Measurements from ENCODE around the gene CTNNA3. TPM values are rescaled to one million over a fixed set of nuclear protein-coding genes. Genes with fewer than 3 reads are reported as not detected.

The CTNNA3 gene
- total RNA-seq, 2 donors from 2014 or later, result 3.2 to 7.2 TPM

DNA sequence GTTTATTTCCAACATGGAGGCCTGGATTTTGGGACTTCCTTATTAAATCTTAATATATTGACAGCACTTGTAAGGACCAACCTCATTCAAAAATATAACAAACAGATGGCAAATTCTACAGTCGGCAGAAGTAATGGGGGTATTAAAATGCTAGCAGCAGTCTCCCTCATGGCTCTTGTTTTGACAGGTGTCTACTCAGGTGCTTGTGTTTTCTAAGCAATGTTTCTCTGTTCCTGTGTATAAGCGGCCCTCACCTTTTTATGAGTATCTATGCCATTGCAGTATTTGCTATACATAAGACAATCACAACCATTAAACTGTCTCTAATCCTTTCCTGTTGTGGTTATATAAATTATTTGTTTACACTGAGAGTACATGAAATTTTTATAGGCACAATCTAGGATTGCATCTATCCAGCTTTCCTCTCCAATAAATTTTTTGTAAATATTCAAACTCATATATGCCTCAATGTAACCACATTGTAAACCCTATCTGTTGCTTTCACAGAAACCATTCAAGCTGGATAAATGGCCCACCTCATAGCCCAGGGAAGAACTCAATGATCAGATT lies 835.5 kb downstream of the CTNNA3 start:
- Histone ChIP-seq H3K4me3 (ENCODE audit: low read length) (no peak overlapping the region), H3K27me3 (ENCODE audit: control insufficient read depth, insufficient read depth, low read length, poor library complexity, severe bottlenecking) (no peaks in the 10 kb centered on the region), H3K27ac (ENCODE audit: low read depth, low read length) (no peak overlapping the region), H3K9ac (ENCODE audit: extremely low read depth, low read length, poor library complexity, severe bottlenecking) (no peak overlapping the region), H3K9me3 (ENCODE audit: control insufficient read depth, low read length) (no peaks in the 10 kb centered on the region), H3K36me3 (ENCODE audit: control insufficient read depth, insufficient read depth, low read length) (no peaks in the 10 kb centered on the region), H3K4me1 (ENCODE audit: control insufficient read depth, insufficient read depth, low read length) (no peaks in the 10 kb centered on the region)
- TF ChIP-seq, protein P1, sequence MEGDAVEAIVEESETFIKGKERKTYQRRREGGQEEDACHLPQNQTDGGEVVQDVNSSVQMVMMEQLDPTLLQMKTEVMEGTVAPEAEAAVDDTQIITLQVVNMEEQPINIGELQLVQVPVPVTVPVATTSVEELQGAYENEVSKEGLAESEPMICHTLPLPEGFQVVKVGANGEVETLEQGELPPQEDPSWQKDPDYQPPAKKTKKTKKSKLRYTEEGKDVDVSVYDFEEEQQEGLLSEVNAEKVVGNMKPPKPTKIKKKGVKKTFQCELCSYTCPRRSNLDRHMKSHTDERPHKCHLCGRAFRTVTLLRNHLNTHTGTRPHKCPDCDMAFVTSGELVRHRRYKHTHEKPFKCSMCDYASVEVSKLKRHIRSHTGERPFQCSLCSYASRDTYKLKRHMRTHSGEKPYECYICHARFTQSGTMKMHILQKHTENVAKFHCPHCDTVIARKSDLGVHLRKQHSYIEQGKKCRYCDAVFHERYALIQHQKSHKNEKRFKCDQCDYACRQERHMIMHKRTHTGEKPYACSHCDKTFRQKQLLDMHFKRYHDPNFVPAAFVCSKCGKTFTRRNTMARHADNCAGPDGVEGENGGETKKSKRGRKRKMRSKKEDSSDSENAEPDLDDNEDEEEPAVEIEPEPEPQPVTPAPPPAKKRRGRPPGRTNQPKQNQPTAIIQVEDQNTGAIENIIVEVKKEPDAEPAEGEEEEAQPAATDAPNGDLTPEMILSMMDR (conservative IDR thresholded peaks at IDR 0.05), result no peak
- WGBS, 2 experiments (ENCODE audit: insufficient coverage in 1 of 2, insufficient read length in 1 of 2), result 50 to 56% methylated on average over 1 to 2 of the region's 2 CpGs
- Mint-ChIP-seq H3K4me1 (peaks cover 4% of the 10 kb centered on the region), H3K27ac (no peak overlapping the region), H3K27me3 (ENCODE audit: insufficient read depth) (no peaks in the 10 kb centered on the region), H3K36me3 (ENCODE audit: low read depth) (no peaks in the 10 kb centered on the region), H3K4me3 (no peak overlapping the region), H3K9me3 (peaks cover 2% of the 10 kb centered on the region)
- no peak for DNase-seq

DNA sequence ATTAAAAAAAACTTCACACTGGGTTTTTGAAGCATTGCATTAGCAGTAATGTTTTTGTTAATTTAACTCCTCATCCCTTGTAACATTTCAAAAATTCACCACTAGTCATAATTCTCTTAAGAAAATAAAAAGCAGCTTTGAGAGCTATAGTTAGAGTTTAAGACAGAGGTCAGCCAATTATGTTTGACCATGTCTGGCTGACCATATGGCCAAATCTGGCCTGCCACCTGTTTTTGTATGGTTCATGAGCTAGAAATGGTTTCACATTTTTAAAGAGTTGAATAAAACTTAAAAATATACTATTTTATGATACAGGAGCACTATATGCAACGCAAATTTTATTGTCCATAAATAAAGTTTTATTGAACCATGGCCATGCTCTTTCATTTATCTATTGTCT lies 843.2 kb downstream of the CTNNA3 start:
- Mint-ChIP-seq H3K27ac (no peak overlapping the region), H3K9me3 (no peaks in the 10 kb centered on the region), H3K27me3 (ENCODE audit: insufficient read depth) (no peaks in the 10 kb centered on the region), H3K4me1 (peaks cover 2% of the 10 kb centered on the region), H3K36me3 (ENCODE audit: low read depth) (no peaks in the 10 kb centered on the region), H3K4me3 (no peak overlapping the region)
- Histone ChIP-seq H3K4me1 (ENCODE audit: control insufficient read depth, insufficient read depth, low read length) (no peaks in the 10 kb centered on the region), H3K27me3 (ENCODE audit: control insufficient read depth, insufficient read depth, low read length, poor library complexity, severe bottlenecking) (no peaks in the 10 kb centered on the region), H3K4me3 (ENCODE audit: low read length) (no peak overlapping the region), H3K9ac (ENCODE audit: extremely low read depth, low read length, poor library complexity, severe bottlenecking) (no peak overlapping the region), H3K36me3 (ENCODE audit: control insufficient read depth, insufficient read depth, low read length) (no peaks in the 10 kb centered on the region), H3K9me3 (ENCODE audit: control insufficient read depth, low read length) (no peaks in the 10 kb centered on the region), H3K27ac (ENCODE audit: low read depth, low read length) (no peak overlapping the region)
- WGBS, 2 experiments (ENCODE audit: insufficient coverage in 1 of 2, insufficient read length in 1 of 2), result 92% methylated on average over 1 of the region's 1 CpG; no CpG with 5 or more reads in 1 of the 2 experiments
- TF ChIP-seq, protein P1 (conservative IDR thresholded peaks at IDR 0.05), result no peak
- DNase-seq, result no peak

DNA sequence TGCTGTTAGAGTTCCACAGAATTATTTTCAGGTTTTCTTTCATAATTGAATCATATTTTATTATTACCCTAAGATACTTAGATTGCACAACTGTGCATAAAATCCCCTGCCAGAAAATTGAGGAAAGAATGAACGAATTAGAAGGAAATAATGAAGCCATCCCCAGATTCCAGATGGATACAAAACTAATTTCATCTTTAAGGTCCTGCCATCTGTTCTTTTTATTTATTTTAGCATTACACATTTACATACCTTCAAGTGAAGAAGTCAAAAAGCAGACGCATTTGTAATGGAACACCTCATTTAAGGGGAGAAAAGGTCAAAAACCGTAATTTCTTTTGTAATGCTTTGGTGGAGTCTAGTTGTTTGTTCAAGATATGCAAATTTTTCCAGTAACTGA lies 847.1 kb downstream of the CTNNA3 start:
- H3K27me3 Mint-ChIP-seq (ENCODE audit: insufficient read depth), result no peaks in the 10 kb centered on the region
- TF ChIP-seq, protein P1 (conservative IDR thresholded peaks at IDR 0.05), result no peak
- no peaks in the 10 kb centered on the region for H3K36me3 ChIP-seq (ENCODE audit: control insufficient read depth, insufficient read depth, low read length)
- no peaks in the 10 kb centered on the region for H3K27me3 ChIP-seq (ENCODE audit: control insufficient read depth, insufficient read depth, low read length, poor library complexity, severe bottlenecking)
- no peaks in the 10 kb centered on the region for H3K9me3 ChIP-seq (ENCODE audit: control insufficient read depth, low read length)
- DNase-seq, result no peak
- H3K36me3 Mint-ChIP-seq (ENCODE audit: low read depth), result no peaks in the 10 kb centered on the region
- no peaks in the 10 kb centered on the region for H3K4me1 ChIP-seq (ENCODE audit: control insufficient read depth, insufficient read depth, low read length)
- H3K4me3 Mint-ChIP-seq, result no peak overlapping the region
- no peak overlapping the region for H3K9ac ChIP-seq (ENCODE audit: extremely low read depth, low read length, poor library complexity, severe bottlenecking)
- no peak overlapping the region for H3K27ac Mint-ChIP-seq
- peaks cover 4% of the 10 kb centered on the region for H3K4me1 Mint-ChIP-seq
- WGBS, 2 experiments (ENCODE audit: insufficient coverage in 1 of 2, insufficient read length in 1 of 2), result 83% methylated on average over 2 to 3 of the region's 3 CpGs
- no peak overlapping the region for H3K4me3 ChIP-seq (ENCODE audit: low read length)
- no peaks in the 10 kb centered on the region for H3K9me3 Mint-ChIP-seq
- H3K27ac ChIP-seq (ENCODE audit: low read depth, low read length), result no peak overlapping the region
